T-helper 2 cell treated with Interferon-gamma antibody and Interleukin-4, amounts not matched to agents 5 μg/mL and 100 μg/mL, for 36 hours (primary cell): ENCODE results near the gene SYTL5.

Experiments used
- DNase-seq: peaks from one replicate; pipeline ENCODE4 v3.0.0; 2021; ENCODE audit warnings: low spot score
- H3K27ac Mint-ChIP-seq: one replicate; pipeline ENCODE4 v1.8.0; 2021; ENCODE audit warnings: mild to moderate bottlenecking, mixed read lengths
- H3K27me3 Mint-ChIP-seq: one replicate; pipeline ENCODE4 v1.8.0; 2021; ENCODE audit warnings: low read depth, mixed read lengths
- H3K36me3 Mint-ChIP-seq: one replicate; pipeline ENCODE4 v1.8.0; 2021; ENCODE audit warnings: low read depth, mixed read lengths
- H3K4me1 Mint-ChIP-seq: one replicate; pipeline ENCODE4 v1.8.0; 2021; ENCODE audit warnings: low read depth, mixed read lengths
- H3K4me3 Mint-ChIP-seq: one replicate; pipeline ENCODE4 v1.8.0; 2022; ENCODE audit warnings: mild to moderate bottlenecking, moderate library complexity, mixed read lengths
- H3K9me3 Mint-ChIP-seq: one replicate; pipeline ENCODE4 v1.8.0; 2021; ENCODE audit warnings: mixed read lengths

SYTL5 gene

DNA sequence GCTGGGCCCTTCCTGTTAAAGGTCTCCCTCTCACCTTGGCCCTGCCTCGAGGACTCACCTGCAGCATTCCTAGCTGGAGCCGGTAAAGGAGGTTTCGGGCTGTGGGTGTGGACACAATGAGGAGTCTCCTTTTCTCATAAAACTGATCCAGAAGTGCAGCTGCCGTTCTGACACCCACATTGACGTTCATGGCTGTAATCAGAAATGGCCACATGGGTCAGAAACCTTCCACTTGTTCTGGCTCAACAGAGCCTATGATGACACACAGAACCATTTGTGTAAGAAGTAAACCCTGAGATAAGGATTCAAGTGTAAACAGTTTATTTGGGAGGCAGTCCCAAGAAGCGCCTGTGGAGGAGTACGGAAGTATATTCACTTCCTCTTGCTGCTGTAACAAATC is 150.5 kb downstream of the SYTL5 start:
- Mint-ChIP-seq H3K27me3 (no peaks in the 10 kb centered on the region), H3K4me1 (no peaks in the 10 kb centered on the region), H3K4me3 (no peak overlapping the region), H3K36me3 (no peaks in the 10 kb centered on the region), H3K9me3 (no peaks in the 10 kb centered on the region), H3K27ac (no peak overlapping the region)
- DNase-seq = no peak

- H3K4me1 Mint-ChIP-seq = no peaks in the 10 kb centered on the region
- no peaks in the 10 kb centered on the region for H3K27me3 Mint-ChIP-seq
- H3K4me3 Mint-ChIP-seq = no peak overlapping the region
- no peaks in the 10 kb centered on the region for H3K36me3 Mint-ChIP-seq
- DNase-seq = no peak
- H3K9me3 Mint-ChIP-seq = no peaks in the 10 kb centered on the region
- H3K27ac Mint-ChIP-seq = no peak overlapping the region
These were observed 156.8 kb downstream of the SYTL5 start for GRCh38 chrX:38163193-38163592.

DNA sequence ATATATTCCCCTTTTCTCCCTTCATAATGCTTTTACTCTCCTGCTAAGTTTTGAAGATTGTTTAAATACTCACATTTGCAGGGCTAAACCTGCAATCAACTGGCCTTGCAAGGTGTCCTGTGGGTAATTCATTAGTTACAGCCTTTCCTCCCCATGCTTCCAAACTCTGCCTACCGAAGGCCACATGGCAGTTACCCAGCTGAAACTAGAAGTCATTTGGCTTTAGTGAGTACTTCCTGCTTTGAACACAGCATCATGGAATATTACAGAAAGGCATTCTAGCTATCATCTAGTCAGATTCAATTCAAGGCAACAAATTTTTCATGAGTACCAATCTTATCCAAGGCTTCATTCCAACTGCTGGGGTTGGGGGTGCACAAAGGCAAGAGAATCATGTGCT is 158.7 kb downstream of the SYTL5 start:
- no peak for DNase-seq
- no peaks in the 10 kb centered on the region for H3K9me3 Mint-ChIP-seq
- no peaks in the 10 kb centered on the region for H3K27me3 Mint-ChIP-seq
- no peaks in the 10 kb centered on the region for H3K4me1 Mint-ChIP-seq
- H3K4me3 Mint-ChIP-seq = no peak overlapping the region
- H3K27ac Mint-ChIP-seq = no peak overlapping the region
- H3K36me3 Mint-ChIP-seq = no peaks in the 10 kb centered on the region

DNA sequence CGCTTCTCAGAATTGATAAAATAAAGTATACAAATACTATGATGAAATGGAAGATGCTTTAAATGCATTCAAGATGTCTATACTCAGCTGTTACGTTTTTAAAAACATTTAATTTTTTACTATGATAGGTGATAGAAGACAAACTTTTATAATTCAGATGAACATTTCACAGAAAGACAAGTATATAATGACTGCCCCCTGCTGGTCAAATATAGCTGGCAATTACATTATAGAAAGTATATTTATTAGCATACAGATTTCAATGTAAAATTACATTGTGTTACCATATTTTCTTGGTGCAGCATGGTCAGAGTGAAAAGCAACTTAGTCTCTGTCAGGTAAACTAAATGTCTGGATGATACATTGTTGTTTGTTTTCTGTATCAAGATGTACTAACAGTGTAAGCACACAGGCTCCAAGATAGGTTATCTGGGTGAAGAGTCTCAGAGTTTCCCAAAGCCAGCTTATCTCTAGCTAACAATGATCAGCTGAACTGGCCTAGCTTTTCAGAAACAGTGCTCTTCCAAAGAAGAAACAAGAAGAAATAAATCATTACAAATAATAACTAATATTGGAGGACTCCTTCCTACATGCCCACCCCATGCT is 160.2 kb downstream of the SYTL5 start:
- no peaks in the 10 kb centered on the region for H3K9me3 Mint-ChIP-seq
- no peak overlapping the region for H3K27ac Mint-ChIP-seq
- H3K36me3 Mint-ChIP-seq = no peaks in the 10 kb centered on the region
- H3K4me3 Mint-ChIP-seq = no peak overlapping the region
- no peak for DNase-seq
- H3K27me3 Mint-ChIP-seq = no peaks in the 10 kb centered on the region
- H3K4me1 Mint-ChIP-seq = no peaks in the 10 kb centered on the region

DNA sequence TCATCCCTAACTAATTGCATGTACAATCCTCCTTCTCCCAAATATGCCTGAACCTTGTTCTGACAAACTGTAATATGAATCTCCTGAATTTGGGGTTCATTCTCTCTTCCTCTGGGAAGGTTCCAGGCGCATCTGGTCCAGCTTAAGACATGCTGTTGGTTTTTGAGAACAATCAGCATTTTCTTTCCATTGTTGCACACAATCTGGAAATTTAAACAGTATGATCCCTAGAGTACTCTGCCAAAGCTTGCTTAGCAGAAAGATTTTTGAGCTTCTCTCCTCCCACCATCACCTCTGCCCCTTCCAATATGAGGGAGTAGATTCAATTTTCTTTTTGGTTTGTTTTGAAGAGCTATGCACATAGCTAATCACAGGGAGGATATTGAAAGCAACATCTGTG is 164.2 kb downstream of the SYTL5 start:
- no peaks in the 10 kb centered on the region for H3K4me1 Mint-ChIP-seq

DNA sequence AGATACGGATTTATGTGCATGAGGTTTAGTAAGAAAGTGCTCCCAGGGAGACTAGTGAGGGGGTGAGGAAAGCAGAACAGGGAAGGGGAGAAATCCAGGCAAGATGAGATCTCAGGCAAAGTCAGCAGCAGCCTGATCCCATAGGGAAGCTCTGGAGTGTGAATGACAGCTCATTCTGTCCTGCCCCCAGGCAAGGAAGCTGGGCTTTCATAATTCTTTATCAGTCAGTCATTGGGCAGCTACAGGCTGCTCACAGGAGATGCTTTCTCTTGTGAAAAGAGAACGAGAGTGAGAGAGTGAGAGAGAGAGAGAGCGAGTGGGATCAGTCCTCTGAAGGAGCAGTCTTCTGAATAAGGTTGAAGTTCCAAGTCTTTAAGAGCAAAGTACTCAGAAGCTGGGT is 166.2 kb downstream of the SYTL5 start:
- no peak for DNase-seq
- no peaks in the 10 kb centered on the region for H3K4me1 Mint-ChIP-seq
- H3K27ac Mint-ChIP-seq = no peak overlapping the region
- H3K27me3 Mint-ChIP-seq = no peaks in the 10 kb centered on the region
- H3K4me3 Mint-ChIP-seq = no peak overlapping the region
- no peaks in the 10 kb centered on the region for H3K36me3 Mint-ChIP-seq
- H3K9me3 Mint-ChIP-seq = no peaks in the 10 kb centered on the region

More for the DNA sequence above, 164.2 kb downstream of the SYTL5 start:
- H3K9me3 Mint-ChIP-seq = no peaks in the 10 kb centered on the region
- H3K4me3 Mint-ChIP-seq = no peak overlapping the region
- no peaks in the 10 kb centered on the region for H3K36me3 Mint-ChIP-seq
- no peak overlapping the region for H3K27ac Mint-ChIP-seq
- H3K27me3 Mint-ChIP-seq = no peaks in the 10 kb centered on the region
- no peak for DNase-seq

DNA sequence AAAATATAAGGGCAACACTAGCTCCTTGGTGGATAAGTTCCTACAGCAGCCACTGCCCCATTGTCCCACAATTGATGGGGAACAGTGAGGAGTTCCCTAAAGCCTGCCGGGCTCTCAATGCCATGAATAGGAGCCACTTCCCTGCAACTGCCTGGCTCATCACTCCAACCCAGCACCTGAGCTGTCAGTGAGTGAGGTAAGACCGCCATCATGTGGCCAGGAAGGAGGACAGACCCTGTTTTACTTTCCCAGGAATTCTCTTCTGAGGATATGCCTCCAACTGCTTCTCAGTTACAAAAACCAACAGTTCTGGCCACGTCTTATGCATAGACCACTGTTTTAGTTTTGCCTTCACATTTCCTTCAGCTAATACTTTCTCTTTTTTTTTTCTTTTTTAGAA is 168.8 kb downstream of the SYTL5 start:
- no peak for DNase-seq
- H3K4me3 Mint-ChIP-seq = no peak overlapping the region
- no peaks in the 10 kb centered on the region for H3K36me3 Mint-ChIP-seq
- H3K27me3 Mint-ChIP-seq = no peaks in the 10 kb centered on the region
- H3K9me3 Mint-ChIP-seq = no peaks in the 10 kb centered on the region
- H3K27ac Mint-ChIP-seq = no peak overlapping the region
- H3K4me1 Mint-ChIP-seq = no peaks in the 10 kb centered on the region

GRCh38 chrX:38178396-38178795 is 172.0 kb downstream of the SYTL5 start:
- no peaks in the 10 kb centered on the region for H3K4me1 Mint-ChIP-seq
- no peak overlapping the region for H3K4me3 Mint-ChIP-seq
- DNase-seq = no peak
- H3K9me3 Mint-ChIP-seq = no peaks in the 10 kb centered on the region
- no peaks in the 10 kb centered on the region for H3K36me3 Mint-ChIP-seq
- no peaks in the 10 kb centered on the region for H3K27me3 Mint-ChIP-seq
- no peak overlapping the region for H3K27ac Mint-ChIP-seq
